ENCODE data around the gene NDUFB8.

The NDUFB8 gene

DNA sequence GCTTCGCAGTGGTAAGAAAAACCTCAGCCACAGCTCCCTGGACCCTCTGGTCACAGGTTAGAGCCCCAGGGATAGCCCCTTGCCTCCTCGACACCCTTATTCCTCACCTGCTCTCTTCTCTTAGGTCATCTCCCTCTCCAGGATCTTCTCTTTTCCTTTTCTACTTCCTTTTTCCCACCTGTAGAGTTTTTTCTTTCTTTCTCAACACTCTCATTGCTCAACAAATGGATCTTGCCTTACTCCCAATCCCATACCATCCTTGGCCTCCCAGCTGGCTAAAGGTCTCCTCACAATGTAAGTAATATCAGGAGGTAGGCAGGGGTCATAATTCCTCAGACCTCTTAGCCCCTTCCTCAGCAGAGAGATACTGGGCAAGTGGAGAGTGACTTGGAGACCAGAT, 49.7 kb downstream of the NDUFB8 start:
- Histone ChIP-seq H3K36me3 (ENCODE audit: control insufficient read depth in 2 of 2, insufficient read depth in 2 of 2, low read length in 2 of 2) (no peaks in the 10 kb centered on the region), H3K27ac (ENCODE audit: low read depth in 2 of 2, low read length in 2 of 2) (no peak overlapping the region), H3K9me3 (ENCODE audit: control insufficient read depth in 2 of 2, low read length in 2 of 2) (no peaks in the 10 kb centered on the region), H3K9ac (ENCODE audit: low read depth in 1 of 2, low read length in 2 of 2) (no peak overlapping the region), H3K4me3 (ENCODE audit: low read length in 2 of 2) (no peak overlapping the region), H3K4me1 (ENCODE audit: control insufficient read depth in 2 of 2, insufficient read depth in 2 of 2, low read length in 2 of 2) (peaks cover 16 to 18% of the 10 kb centered on the region in 2 donors), H3K27me3 (ENCODE audit: control insufficient read depth in 2 of 2, insufficient read depth in 2 of 2, low read length in 2 of 2) (peaks cover 15 to 21% of the 10 kb centered on the region in 2 donors)

- H3K4me3 ChIP-seq (ENCODE audit: low read length in 2 of 2), result no peak overlapping the region
- no peaks in the 10 kb centered on the region for H3K36me3 ChIP-seq (ENCODE audit: control insufficient read depth in 2 of 2, insufficient read depth in 2 of 2, low read length in 2 of 2)
- no peak overlapping the region for H3K9ac ChIP-seq (ENCODE audit: low read depth in 1 of 2, low read length in 2 of 2)
- peaks cover 16 to 18% of the 10 kb centered on the region in 2 donors for H3K4me1 ChIP-seq (ENCODE audit: control insufficient read depth in 2 of 2, insufficient read depth in 2 of 2, low read length in 2 of 2)
- H3K9me3 ChIP-seq (ENCODE audit: control insufficient read depth in 2 of 2, low read length in 2 of 2), result no peaks in the 10 kb centered on the region
- no peak overlapping the region for H3K27ac ChIP-seq (ENCODE audit: low read depth in 2 of 2, low read length in 2 of 2)
- H3K27me3 ChIP-seq (ENCODE audit: control insufficient read depth in 2 of 2, insufficient read depth in 2 of 2, low read length in 2 of 2), result peaks cover 15 to 21% of the 10 kb centered on the region in 2 donors
These were observed 50.6 kb downstream of the NDUFB8 start for GRCh38 chr10:100479037-100479436.

DNA sequence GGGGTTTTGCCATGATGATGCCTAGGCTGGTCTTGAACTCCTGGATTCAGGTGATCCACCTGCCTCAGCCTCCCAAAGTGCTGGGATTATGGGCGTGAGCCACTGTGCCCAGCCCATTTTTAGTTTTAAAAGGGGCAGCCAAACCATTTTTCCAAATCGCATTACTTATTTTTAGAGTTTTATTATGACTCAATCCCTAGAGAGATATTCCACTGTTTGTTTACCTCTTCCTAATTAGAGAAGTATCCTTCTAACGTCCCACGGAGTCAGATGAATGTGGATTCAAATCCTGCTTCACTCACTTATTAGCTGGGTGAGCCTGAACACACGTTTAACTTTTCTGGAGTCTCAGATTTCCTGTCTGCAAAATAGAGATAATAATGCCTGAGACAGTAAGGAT, 51.7 kb downstream of the NDUFB8 start:
- Histone ChIP-seq H3K27me3 (ENCODE audit: control insufficient read depth in 2 of 2, insufficient read depth in 2 of 2, low read length in 2 of 2) (peaks cover 13 to 17% of the 10 kb centered on the region in 2 donors), H3K9me3 (ENCODE audit: control insufficient read depth in 2 of 2, low read length in 2 of 2) (no peaks in the 10 kb centered on the region), H3K9ac (ENCODE audit: low read depth in 1 of 2, low read length in 2 of 2) (no peak overlapping the region), H3K36me3 (ENCODE audit: control insufficient read depth in 2 of 2, insufficient read depth in 2 of 2, low read length in 2 of 2) (no peaks in the 10 kb centered on the region), H3K4me1 (ENCODE audit: control insufficient read depth in 2 of 2, insufficient read depth in 2 of 2, low read length in 2 of 2) (peaks cover 12 to 14% of the 10 kb centered on the region in 2 donors), H3K27ac (ENCODE audit: low read depth in 2 of 2, low read length in 2 of 2) (no peak overlapping the region), H3K4me3 (ENCODE audit: low read length in 2 of 2) (no peak overlapping the region)

Measured in mucosa of rectum (tissue), 2 donors.